ENCODE measurements around the gene SLC26A5. TPM values are rescaled to one million over a fixed set of nuclear protein-coding genes. Genes with fewer than 3 reads are reported as not detected.
"Not testable (repeated sequence)": the region's sequence is repeated elsewhere in the genome, so short reads cannot be mapped to it uniquely, and the experiment has no call there.

Gene SLC26A5
- total RNA-seq, 4 donors from 2014 or later: 0.42 to 5.3 (median 0.90) TPM

DNA sequence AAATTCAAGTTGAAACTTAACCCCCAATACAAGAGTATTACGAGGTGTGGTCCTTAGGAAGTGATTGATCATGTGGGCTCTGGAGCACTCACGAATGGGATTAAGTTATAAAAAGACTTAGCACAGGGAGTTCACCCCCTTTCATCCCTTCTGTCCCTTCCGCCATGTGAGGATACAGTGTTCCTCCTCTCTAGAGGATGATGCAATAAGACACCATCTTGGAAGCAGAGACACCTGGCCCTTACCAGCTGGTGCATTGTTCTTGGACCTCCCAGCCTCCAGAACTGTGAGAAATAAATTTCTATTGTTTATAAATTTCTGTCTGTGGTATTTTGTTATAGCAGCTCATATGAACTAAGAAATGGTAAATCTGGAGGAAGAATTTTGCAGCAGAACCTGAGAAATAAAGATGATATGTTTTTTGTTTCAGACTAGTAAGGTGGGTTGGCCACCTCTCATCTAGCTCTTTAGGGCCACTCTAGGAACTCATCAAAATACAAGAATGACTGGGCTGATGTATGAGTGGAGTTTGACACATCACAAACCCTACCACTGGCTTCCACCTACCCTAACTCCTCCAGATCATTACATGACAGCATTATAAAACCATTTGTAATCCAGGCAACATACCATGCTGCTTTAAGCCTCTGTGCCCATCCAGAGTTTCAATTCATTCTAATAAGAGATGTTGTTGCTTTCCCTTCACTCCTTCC lies 22.4 kb downstream of the SLC26A5 start:
- no peaks in the 10 kb centered on the region for H3K9me3 ChIP-seq
- DNase-seq (ENCODE audit: low spot score in 2 of 2): no peak
- no peak overlapping the region for H3K27ac ChIP-seq
- no peaks in the 10 kb centered on the region for H3K27me3 ChIP-seq
- H3K36me3 ChIP-seq: no peaks in the 10 kb centered on the region
- H3K4me1 ChIP-seq: no peaks in the 10 kb centered on the region
- no peak overlapping the region for H3K4me3 ChIP-seq
- 65% methylated on average over 3 of the region's 3 CpGs for WGBS
- no peak for TF ChIP-seq EP300 (IDR thresholded peaks at IDR 0.05)
- no peak for TF ChIP-seq POLR2A (IDR thresholded peaks at IDR 0.05)

DNA sequence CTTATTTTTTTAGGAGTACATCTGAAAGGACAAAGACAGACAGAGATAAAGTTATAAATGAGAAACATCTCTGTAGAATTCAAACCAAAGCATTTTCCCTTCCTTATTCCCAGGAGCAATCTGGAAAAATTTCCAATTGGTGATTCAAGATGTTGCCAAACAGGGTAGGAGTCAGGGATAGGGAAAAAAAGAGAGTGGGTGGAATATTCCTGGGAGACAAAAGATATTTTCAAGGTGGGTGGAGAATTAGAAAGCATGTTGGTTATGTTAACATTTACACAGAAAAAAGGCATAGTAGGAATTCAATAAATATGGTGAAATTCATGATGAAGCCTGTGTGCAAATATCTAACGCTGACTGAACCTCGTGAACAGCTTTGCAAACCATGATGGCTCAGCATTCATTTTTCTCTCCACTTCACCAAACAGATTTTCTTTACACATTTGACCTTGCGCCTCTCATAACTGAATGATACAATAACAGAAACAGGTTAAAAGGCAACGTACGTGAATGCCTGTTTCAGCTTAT lies 25.1 kb downstream of the SLC26A5 start:
- Histone ChIP-seq H3K27me3 (no peaks in the 10 kb centered on the region), H3K27ac (no peak overlapping the region), H3K4me3 (no peak overlapping the region), H3K9me3 (no peaks in the 10 kb centered on the region), H3K4me1 (no peaks in the 10 kb centered on the region), H3K36me3 (no peaks in the 10 kb centered on the region)
- TF ChIP-seq POLR2AphosphoS5 (IDR thresholded peaks at IDR 0.05): no peak
- TF ChIP-seq EP300 (IDR thresholded peaks at IDR 0.05): no peak
- no peak for TF ChIP-seq POLR2A (IDR thresholded peaks at IDR 0.05)
- TF ChIP-seq, protein P1, sequence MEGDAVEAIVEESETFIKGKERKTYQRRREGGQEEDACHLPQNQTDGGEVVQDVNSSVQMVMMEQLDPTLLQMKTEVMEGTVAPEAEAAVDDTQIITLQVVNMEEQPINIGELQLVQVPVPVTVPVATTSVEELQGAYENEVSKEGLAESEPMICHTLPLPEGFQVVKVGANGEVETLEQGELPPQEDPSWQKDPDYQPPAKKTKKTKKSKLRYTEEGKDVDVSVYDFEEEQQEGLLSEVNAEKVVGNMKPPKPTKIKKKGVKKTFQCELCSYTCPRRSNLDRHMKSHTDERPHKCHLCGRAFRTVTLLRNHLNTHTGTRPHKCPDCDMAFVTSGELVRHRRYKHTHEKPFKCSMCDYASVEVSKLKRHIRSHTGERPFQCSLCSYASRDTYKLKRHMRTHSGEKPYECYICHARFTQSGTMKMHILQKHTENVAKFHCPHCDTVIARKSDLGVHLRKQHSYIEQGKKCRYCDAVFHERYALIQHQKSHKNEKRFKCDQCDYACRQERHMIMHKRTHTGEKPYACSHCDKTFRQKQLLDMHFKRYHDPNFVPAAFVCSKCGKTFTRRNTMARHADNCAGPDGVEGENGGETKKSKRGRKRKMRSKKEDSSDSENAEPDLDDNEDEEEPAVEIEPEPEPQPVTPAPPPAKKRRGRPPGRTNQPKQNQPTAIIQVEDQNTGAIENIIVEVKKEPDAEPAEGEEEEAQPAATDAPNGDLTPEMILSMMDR (IDR thresholded peaks at IDR 0.05): no peak
- DNase-seq (ENCODE audit: low spot score in 2 of 2): no peak
- 84% methylated on average over 5 of the region's 5 CpGs for WGBS

DNA sequence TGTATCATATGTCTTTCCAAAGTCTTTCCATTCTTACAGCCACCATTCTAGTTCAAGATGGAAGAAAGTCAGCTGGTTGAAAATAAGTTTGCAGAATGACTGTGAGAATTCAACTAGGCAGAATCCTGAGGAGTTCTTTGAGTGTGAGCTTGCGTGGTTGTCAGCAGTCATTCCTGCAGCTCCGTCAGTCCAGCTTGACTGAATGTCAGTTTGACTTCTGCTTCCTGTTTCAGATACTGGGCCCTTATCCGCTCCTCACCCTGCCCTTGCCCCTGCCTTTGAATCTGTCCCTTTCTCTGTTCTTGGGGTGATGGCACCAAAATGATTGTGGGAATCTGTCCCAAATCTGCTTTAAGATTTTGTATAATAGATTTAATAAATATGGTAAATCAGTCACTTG lies 27.8 kb downstream of the SLC26A5 start:
- TF ChIP-seq, protein P1 (IDR thresholded peaks at IDR 0.05): no peak
- TF ChIP-seq EP300 (IDR thresholded peaks at IDR 0.05): no peak
- TF ChIP-seq POLR2AphosphoS5 (IDR thresholded peaks at IDR 0.05): no peak
- TF ChIP-seq POLR2A (IDR thresholded peaks at IDR 0.05): no peak
- no peak for DNase-seq (ENCODE audit: low spot score in 2 of 2)
- WGBS: 85% methylated on average over 3 of the region's 3 CpGs
- no peaks in the 10 kb centered on the region for H3K36me3 ChIP-seq
- no peaks in the 10 kb centered on the region for H3K9me3 ChIP-seq
- no peaks in the 10 kb centered on the region for H3K27me3 ChIP-seq
- no peak overlapping the region for H3K4me3 ChIP-seq
- no peaks in the 10 kb centered on the region for H3K4me1 ChIP-seq
- H3K27ac ChIP-seq: no peak overlapping the region

DNA sequence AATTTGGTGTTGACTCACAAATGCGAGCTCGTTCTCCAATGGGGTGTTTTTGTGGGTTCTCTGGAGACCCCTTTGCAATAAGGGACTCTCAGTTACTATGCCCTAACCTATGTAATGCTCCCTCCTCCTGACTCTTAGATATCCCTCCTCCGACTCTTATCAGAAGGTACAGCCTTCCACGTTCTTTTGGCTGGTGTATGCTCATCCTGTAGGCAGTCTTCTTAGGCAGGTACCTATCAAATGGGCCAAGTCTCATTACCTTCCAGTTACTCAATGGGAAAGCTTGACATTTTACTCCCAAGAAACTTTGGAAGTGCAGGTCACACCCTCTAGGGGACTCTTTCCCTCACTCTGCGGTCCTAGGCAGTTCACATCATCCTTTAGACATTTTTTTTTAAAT lies 32.6 kb downstream of the SLC26A5 start:
- Histone ChIP-seq H3K27ac (no peak overlapping the region), H3K4me3 (no peak overlapping the region), H3K27me3 (no peaks in the 10 kb centered on the region), H3K9me3 (peaks cover 3% of the 10 kb centered on the region), H3K36me3 (no peaks in the 10 kb centered on the region), H3K4me1 (no peaks in the 10 kb centered on the region)
- TF ChIP-seq POLR2A (IDR thresholded peaks at IDR 0.05) (no peak), POLR2AphosphoS5 (IDR thresholded peaks at IDR 0.05) (no peak), EP300 (IDR thresholded peaks at IDR 0.05) (no peak)
- WGBS: 91% methylated on average over 5 of the region's 5 CpGs
- no peak for DNase-seq (ENCODE audit: low spot score in 2 of 2)

DNA sequence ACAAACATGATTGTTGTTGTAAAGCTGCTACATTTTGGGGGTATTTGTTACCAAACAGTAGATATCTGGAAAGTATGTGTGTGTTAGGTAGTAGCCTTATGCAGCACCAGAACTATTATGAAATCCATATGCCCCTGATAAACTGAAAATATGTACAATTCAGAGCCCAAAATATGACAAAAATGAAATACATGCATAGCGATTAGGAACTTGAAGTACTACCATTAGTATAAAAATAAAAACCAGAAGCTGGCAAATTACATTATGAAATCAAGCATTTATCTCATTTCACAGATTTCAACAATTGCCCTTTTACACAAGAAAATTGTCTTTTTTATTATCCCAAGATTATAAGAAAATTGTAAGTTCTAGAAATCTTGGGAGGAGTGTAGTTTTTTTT lies 33.9 kb downstream of the SLC26A5 start:
- no peak for TF ChIP-seq POLR2A (IDR thresholded peaks at IDR 0.05)
- TF ChIP-seq POLR2AphosphoS5 (IDR thresholded peaks at IDR 0.05): no peak
- TF ChIP-seq EP300 (IDR thresholded peaks at IDR 0.05): no peak
- TF ChIP-seq, protein P1 (IDR thresholded peaks at IDR 0.05): no peak
- Histone ChIP-seq H3K27ac (no peak overlapping the region), H3K9me3 (peaks cover 3% of the 10 kb centered on the region), H3K36me3 (no peaks in the 10 kb centered on the region), H3K4me3 (no peak overlapping the region), H3K27me3 (no peaks in the 10 kb centered on the region), H3K4me1 (no peaks in the 10 kb centered on the region)
- 71% methylated on average over 1 of the region's 1 CpG for WGBS
- no peak for DNase-seq (ENCODE audit: low spot score in 2 of 2)

DNA sequence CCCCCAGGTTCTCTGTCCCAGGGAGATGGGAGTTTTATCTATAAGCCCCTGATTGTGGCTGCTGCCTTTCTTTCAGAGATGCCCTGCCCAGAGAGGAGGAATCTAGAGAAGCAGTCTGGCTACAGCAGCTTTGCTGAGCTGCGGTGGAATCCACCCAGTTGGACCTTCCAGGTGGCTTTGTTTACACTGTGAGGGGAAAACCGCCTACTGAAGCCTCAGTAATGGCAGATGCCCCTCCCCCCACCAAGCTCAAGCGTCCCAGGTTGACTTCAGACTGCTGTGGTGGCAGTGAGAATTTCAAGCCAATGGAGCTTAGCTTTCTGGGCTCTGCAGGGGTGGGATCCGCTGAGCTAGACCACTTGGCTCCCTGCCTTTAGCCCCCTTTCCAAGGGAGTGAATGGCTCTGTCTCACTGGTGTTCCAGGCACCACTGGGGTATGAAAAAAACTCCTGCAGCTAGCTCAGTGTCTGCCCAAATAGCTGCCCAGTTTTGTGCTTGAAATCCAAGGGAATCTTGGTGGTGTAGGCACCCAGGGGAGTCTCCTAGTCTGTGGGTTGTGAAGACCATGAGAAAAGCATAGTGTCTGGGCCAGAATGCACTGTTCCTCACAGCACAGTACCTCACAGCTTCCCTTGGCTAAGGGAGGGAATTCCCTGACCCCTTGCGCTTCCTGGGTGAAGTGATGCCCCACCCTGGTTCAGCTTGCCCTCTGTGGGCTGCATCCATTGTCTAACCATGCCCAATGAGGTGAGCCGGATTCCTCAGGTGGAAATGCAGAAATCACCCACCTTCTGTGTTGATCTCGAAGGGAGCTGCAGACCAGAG lies 40.0 kb downstream of the SLC26A5 start:
- H3K27ac ChIP-seq; H3K4me1 ChIP-seq; H3K27me3 ChIP-seq; H3K9me3 ChIP-seq; DNase-seq (ENCODE audit: low spot score in 2 of 2); H3K4me3 ChIP-seq; H3K36me3 ChIP-seq: not testable (repeated sequence)
- WGBS: 83% methylated on average over 5 of the region's 7 CpGs

DNA sequence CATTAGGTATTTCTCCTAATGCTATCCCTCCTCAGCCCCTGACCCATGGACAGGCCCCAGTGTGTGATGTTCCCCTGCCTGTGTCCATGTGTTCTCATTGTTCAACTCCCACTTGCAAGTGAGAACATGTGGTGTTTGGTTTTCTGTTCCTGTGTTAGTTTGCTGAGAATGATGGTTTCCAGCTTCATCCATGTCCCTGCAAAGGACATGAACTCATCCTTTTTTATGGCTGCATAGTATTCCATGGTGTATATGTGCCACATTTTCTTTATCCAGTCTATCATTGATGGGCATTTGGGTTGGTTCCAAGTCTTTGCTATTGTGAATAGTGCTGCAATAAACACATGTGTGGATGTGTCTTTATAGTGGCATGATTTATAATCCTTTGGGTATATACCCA lies 46.3 kb downstream of the SLC26A5 start:
- not testable (repeated sequence) for H3K36me3 ChIP-seq; H3K27me3 ChIP-seq; H3K27ac ChIP-seq; H3K9me3 ChIP-seq; H3K4me3 ChIP-seq; DNase-seq (ENCODE audit: low spot score in 2 of 2); H3K4me1 ChIP-seq
